Parathyroid adenoma (tissue), 2 donors: ENCODE measurements around the gene MTUS2.

Experiments used
- H2AFZ ChIP-seq: fragments of 300-600 bp; sonication (generic); one replicate; pipeline ENCODE4 v1.7.0; 2017; ENCODE audit warnings: antibody characterized with exemption, mild to moderate bottlenecking
- H3K27ac ChIP-seq: fragments of 300-600 bp; sonication (generic); one replicate; pipeline ENCODE4 v1.7.0; 2017
- H3K27me3 ChIP-seq: fragments of 300-600 bp; sonication (generic); one replicate; pipeline ENCODE4 v1.7.0; 2017; ENCODE audit warnings: low read length; ENCODE audit not compliant: control insufficient read depth, insufficient read depth
- H3K36me3 ChIP-seq: fragments of 300-600 bp; sonication (generic); one replicate; pipeline ENCODE4 v1.7.0; 2017; ENCODE audit warnings: low read length; ENCODE audit not compliant: control insufficient read depth, insufficient read depth
- H3K4me1 ChIP-seq: fragments of 300-600 bp; sonication (generic); one replicate; pipeline ENCODE4 v1.7.0; 2017; ENCODE audit warnings: control low read depth
- H3K4me2 ChIP-seq: fragments of 300-600 bp; sonication (generic); one replicate; pipeline ENCODE4 v1.7.0; 2017; ENCODE audit warnings: low read length
- H3K4me3 ChIP-seq: fragments of 300-600 bp; sonication (generic); one replicate; pipeline ENCODE4 v1.7.0; 2017; ENCODE audit warnings: low read depth, low read length
- H3K79me2 ChIP-seq: fragments of 300-600 bp; sonication (generic); one replicate; pipeline ENCODE4 v1.7.0; 2017; ENCODE audit warnings: control low read depth
- H3K9ac ChIP-seq: fragments of 300-600 bp; sonication (generic); one replicate; pipeline ENCODE4 v1.7.0; 2017; ENCODE audit warnings: mild to moderate bottlenecking
- H3K9me3 ChIP-seq: fragments of 300-600 bp; sonication (generic); one replicate; pipeline ENCODE4 v1.7.0; 2017; ENCODE audit warnings: low read length; ENCODE audit not compliant: control insufficient read depth
- TF ChIP-seq, protein P1 (sequence below): fragments of 300-600 bp; sonication (generic); IDR thresholded peaks from one replicate; pipeline ENCODE4 v1.7.0; 2017; ENCODE audit warnings: antibody characterized with exemption, mild to moderate bottlenecking
- donor health status: primary hyperparathyroidism.

MTUS2 gene

DNA sequence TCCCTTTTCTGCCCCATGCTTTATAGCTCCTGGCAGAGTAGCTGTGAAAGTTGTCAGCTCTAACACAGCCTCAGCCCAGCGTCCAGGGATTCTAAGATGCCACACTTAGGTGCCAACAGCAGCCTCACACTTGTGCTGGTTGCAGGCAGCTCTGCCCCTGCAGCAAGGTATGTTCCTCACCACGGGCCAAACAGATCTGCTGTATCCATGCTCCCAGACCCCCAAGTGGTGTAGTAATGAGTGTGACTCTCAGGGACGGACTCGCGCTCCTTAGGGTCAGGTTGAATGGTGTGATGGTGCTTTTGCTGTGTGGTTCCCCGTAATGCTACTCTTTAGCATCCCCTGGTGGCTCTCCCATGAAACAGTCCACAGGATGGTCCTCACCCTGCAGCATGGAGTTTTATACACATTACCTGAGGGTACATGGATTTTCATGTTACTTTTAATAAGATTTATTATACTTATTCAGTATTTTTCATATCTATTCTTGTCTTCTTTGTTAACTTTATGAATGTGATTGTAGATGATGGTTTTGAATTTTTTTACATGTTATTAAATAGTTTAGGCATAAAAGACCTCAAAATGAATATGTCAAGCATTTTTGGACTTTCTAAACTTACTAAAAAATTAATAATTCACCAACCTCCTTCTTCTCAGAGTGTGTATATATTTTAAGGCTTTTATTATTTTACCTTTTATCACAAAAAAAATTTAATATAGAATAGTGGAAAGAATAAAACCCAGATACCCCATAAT is 542.9 kb downstream of the MTUS2 start:
- Histone ChIP-seq H3K27ac (no peak overlapping the region), H3K79me2 (no peaks in the 10 kb centered on the region), H2AFZ (no peak overlapping the region), H3K9me3 (no peaks in the 10 kb centered on the region), H3K27me3 (no peaks in the 10 kb centered on the region), H3K4me1 (no peaks in the 10 kb centered on the region), H3K4me2 (no peak overlapping the region), H3K36me3 (no peaks in the 10 kb centered on the region), H3K9ac (no peak overlapping the region), H3K4me3 (no peak overlapping the region)
- TF ChIP-seq, protein P1, sequence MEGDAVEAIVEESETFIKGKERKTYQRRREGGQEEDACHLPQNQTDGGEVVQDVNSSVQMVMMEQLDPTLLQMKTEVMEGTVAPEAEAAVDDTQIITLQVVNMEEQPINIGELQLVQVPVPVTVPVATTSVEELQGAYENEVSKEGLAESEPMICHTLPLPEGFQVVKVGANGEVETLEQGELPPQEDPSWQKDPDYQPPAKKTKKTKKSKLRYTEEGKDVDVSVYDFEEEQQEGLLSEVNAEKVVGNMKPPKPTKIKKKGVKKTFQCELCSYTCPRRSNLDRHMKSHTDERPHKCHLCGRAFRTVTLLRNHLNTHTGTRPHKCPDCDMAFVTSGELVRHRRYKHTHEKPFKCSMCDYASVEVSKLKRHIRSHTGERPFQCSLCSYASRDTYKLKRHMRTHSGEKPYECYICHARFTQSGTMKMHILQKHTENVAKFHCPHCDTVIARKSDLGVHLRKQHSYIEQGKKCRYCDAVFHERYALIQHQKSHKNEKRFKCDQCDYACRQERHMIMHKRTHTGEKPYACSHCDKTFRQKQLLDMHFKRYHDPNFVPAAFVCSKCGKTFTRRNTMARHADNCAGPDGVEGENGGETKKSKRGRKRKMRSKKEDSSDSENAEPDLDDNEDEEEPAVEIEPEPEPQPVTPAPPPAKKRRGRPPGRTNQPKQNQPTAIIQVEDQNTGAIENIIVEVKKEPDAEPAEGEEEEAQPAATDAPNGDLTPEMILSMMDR, result peak; percentile 36

DNA sequence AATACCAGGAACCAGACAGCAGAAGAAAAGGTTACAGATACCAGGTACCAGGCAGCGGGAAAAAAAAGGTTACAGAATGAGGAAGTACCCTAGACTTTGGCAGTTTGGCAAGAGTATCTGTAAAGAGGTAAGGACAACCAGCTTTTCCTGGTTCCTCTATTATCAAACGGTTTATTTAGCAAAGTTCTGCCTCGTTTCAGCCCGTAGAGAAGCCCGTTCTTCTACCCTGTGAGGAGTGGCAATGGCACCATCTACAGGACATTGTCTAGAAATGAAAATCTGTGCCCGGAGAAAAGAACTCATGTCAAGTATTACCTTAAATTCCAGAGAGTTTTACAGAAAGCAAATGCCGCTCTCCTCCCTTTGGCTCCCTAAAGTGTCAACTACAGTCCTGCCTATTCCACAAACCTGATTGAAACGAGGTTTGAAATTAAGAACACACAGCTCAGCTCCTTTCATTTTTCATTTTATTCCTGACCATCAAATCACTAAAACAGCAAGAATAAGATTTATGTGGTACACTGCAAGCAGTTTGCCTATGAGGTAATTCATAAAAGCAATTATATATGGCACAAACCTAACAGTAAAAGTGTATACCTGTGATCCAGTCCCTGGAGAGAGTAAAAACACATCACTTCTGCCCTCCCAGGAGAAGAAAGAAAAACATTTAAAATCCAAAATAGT is 549.1 kb downstream of the MTUS2 start:
- H3K4me2 ChIP-seq, result no peak overlapping the region
- H3K9ac ChIP-seq, result no peak overlapping the region
- no peaks in the 10 kb centered on the region for H3K79me2 ChIP-seq
- TF ChIP-seq, protein P1, result peak; percentile 9
- no peaks in the 10 kb centered on the region for H3K36me3 ChIP-seq
- no peaks in the 10 kb centered on the region for H3K4me1 ChIP-seq
- H3K27ac ChIP-seq, result no peak overlapping the region
- H3K27me3 ChIP-seq, result no peaks in the 10 kb centered on the region
- no peaks in the 10 kb centered on the region for H3K9me3 ChIP-seq
- H2AFZ ChIP-seq, result no peak overlapping the region
- no peak overlapping the region for H3K4me3 ChIP-seq

DNA sequence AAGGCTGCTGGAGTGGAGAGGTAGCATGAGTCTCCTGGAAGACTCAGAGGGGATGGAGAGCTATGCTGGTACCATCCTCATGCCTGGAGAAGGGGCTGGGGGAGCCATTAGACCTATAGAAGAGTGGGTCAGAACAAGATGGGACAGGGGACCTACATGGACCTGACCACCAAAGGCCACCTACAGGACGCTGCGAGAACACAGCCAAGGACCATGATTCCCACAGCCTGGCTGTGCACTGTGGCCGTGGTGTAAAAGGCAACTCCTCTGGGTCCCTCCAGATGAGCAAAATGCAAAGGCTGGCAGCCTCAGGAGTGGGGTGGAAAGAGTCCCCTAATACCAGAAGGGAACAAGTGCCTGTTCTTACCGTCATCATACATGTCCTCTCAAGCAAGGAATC is 559.1 kb downstream of the MTUS2 start:
- H3K4me1 ChIP-seq, result no peaks in the 10 kb centered on the region
- no peak overlapping the region for H3K4me3 ChIP-seq
- H3K27me3 ChIP-seq, result no peaks in the 10 kb centered on the region
- no peak overlapping the region for H3K27ac ChIP-seq
- TF ChIP-seq, protein P1, result no peak
- no peaks in the 10 kb centered on the region for H3K79me2 ChIP-seq
- H3K4me2 ChIP-seq, result no peak overlapping the region
- H2AFZ ChIP-seq, result no peak overlapping the region
- H3K36me3 ChIP-seq, result no peaks in the 10 kb centered on the region
- no peak overlapping the region for H3K9ac ChIP-seq
- no peaks in the 10 kb centered on the region for H3K9me3 ChIP-seq

DNA sequence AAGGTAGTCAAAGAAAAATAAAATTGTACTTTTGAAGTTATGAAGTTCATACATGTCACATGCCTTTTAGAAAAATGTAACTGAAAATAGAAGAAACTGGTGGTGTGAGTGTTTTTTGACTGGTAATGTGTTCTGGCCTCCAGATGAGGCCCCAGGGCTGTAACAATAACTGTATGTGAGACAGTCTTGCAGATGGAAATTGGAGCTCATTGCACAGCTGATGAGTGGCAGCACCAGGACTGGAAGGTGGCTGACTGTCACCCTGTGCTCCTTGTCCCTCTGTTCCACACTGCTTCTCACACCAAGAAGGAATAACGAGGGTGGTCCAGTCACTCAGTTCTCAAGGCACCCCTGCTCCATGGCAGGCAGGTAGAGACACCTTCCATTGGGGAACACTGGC is 559.7 kb downstream of the MTUS2 start:
- Histone ChIP-seq H3K79me2 (no peaks in the 10 kb centered on the region), H2AFZ (no peak overlapping the region), H3K36me3 (no peaks in the 10 kb centered on the region), H3K4me2 (no peak overlapping the region), H3K27ac (no peak overlapping the region), H3K9ac (no peak overlapping the region), H3K27me3 (no peaks in the 10 kb centered on the region), H3K4me3 (no peak overlapping the region), H3K4me1 (no peaks in the 10 kb centered on the region), H3K9me3 (no peaks in the 10 kb centered on the region)
- TF ChIP-seq, protein P1, result no peak
